GM23338 (cell line): ENCODE data around the gene DTNB.
"Not testable (repeated sequence)": the region's sequence is repeated elsewhere in the genome, so short reads cannot be mapped to it uniquely, and the experiment has no call there.

Experiments used
- CREB1 ChIP-seq: fragments of 250-450 bp; sonication (Bioruptor Pico); IDR thresholded peaks from 2 replicates; pipeline ENCODE4 v1.5.0; 2020; ENCODE audit warnings: low read depth, mild to moderate bottlenecking, moderate library complexity
- EZH2 ChIP-seq: fragments of 200-600 bp; sonication (generic); IDR thresholded peaks from one replicate; pipeline ENCODE4 v1.8.0; 2017; ENCODE audit warnings: antibody characterized with exemption, mild to moderate bottlenecking, low read depth; ENCODE audit not compliant: unreplicated experiment
- EZH2phosphoT487 ChIP-seq: fragments of 200-600 bp; sonication (generic); IDR thresholded peaks from one replicate; pipeline ENCODE4 v1.8.1; 2018; ENCODE audit warnings: antibody characterized with exemption; ENCODE audit not compliant: unreplicated experiment
- JUNB ChIP-seq: IDR thresholded peaks from one replicate; pipeline ENCODE4 v1.6.1; 2016; ENCODE audit warnings: antibody characterized with exemption; ENCODE audit not compliant: unreplicated experiment
- POLR2AphosphoS5 ChIP-seq: IDR thresholded peaks from 2 replicates; pipeline ENCODE4 v1.6.1; 2016; ENCODE audit warnings: antibody characterized with exemption, low read depth
- STAT1 ChIP-seq: IDR thresholded peaks from one replicate; pipeline ENCODE4 v1.6.1; 2016; ENCODE audit warnings: antibody characterized with exemption; ENCODE audit not compliant: unreplicated experiment
- ZNF331 ChIP-seq: fragments of 250-450 bp; sonication (Bioruptor Pico); IDR thresholded peaks from 2 replicates; pipeline ENCODE4 v1.5.0; 2020; ENCODE audit warnings: low read depth, mild to moderate bottlenecking, moderate library complexity
- TF ChIP-seq, protein P1 (sequence below), 2 experiments: fragments of 200-600 bp in 1 of 2; sonication (generic) in 1 of 2; conservative IDR thresholded peaks; 2 replicates each; pipeline versions ENCODE4 v1.5.1 to v1.6.1; 2016 to 2017; ENCODE audit warnings: antibody characterized with exemption in 2 of 2, low read depth in 2 of 2, mild to moderate bottlenecking in 2 of 2, moderate library complexity in 1 of 2
- TF ChIP-seq, protein P2 (sequence below): IDR thresholded peaks from one replicate; pipeline ENCODE4 v1.6.1; 2018; ENCODE audit warnings: antibody characterized with exemption; ENCODE audit not compliant: unreplicated experiment

DNA sequence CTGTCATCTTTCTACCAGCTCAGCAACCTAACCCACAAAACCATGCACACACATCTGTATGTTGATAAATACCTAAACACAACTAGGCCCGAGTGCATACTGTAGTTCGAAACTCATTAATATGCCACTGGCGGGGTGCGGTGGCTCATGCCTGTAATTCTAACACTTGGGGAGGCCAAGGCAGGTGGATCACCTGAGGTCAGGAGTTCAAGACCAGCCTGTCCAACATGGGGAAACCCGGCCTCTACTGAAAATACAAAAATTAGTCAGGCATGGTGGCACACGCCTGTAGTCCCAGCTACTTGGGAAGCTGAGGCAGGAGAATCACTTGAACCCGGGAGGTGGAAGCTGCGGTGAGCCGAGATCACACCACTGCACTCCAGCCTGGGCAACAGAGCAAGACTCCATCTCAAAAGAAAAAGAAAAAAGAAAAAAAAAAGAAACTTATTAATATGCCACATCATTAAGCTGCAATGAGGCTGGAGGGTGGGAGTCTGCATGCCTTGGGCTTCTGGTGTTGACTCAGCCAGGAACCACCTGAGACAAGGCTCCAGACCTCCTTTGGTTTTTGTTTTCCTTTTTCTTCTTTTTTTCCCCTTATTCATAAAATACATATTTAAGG lies 71.6 kb downstream of the DTNB start:
- TF ChIP-seq, protein P1, sequence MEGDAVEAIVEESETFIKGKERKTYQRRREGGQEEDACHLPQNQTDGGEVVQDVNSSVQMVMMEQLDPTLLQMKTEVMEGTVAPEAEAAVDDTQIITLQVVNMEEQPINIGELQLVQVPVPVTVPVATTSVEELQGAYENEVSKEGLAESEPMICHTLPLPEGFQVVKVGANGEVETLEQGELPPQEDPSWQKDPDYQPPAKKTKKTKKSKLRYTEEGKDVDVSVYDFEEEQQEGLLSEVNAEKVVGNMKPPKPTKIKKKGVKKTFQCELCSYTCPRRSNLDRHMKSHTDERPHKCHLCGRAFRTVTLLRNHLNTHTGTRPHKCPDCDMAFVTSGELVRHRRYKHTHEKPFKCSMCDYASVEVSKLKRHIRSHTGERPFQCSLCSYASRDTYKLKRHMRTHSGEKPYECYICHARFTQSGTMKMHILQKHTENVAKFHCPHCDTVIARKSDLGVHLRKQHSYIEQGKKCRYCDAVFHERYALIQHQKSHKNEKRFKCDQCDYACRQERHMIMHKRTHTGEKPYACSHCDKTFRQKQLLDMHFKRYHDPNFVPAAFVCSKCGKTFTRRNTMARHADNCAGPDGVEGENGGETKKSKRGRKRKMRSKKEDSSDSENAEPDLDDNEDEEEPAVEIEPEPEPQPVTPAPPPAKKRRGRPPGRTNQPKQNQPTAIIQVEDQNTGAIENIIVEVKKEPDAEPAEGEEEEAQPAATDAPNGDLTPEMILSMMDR (conservative IDR thresholded peaks at IDR 0.05; ENCODE audit: low read depth in 2 of 2): not testable (repeated sequence)
- not testable (repeated sequence) for TF ChIP-seq POLR2AphosphoS5; CREB1; EZH2phosphoT487; JUNB; EZH2; STAT1; ZNF331 (CRISPR knock-in tag)
- TF ChIP-seq, protein P2, sequence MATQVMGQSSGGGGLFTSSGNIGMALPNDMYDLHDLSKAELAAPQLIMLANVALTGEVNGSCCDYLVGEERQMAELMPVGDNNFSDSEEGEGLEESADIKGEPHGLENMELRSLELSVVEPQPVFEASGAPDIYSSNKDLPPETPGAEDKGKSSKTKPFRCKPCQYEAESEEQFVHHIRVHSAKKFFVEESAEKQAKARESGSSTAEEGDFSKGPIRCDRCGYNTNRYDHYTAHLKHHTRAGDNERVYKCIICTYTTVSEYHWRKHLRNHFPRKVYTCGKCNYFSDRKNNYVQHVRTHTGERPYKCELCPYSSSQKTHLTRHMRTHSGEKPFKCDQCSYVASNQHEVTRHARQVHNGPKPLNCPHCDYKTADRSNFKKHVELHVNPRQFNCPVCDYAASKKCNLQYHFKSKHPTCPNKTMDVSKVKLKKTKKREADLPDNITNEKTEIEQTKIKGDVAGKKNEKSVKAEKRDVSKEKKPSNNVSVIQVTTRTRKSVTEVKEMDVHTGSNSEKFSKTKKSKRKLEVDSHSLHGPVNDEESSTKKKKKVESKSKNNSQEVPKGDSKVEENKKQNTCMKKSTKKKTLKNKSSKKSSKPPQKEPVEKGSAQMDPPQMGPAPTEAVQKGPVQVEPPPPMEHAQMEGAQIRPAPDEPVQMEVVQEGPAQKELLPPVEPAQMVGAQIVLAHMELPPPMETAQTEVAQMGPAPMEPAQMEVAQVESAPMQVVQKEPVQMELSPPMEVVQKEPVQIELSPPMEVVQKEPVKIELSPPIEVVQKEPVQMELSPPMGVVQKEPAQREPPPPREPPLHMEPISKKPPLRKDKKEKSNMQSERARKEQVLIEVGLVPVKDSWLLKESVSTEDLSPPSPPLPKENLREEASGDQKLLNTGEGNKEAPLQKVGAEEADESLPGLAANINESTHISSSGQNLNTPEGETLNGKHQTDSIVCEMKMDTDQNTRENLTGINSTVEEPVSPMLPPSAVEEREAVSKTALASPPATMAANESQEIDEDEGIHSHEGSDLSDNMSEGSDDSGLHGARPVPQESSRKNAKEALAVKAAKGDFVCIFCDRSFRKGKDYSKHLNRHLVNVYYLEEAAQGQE: not testable (repeated sequence)
